K562 (cell line): Measurements from ENCODE around the gene ZFP30. TPM values are rescaled to one million over a fixed set of nuclear protein-coding genes. Genes with fewer than 3 reads are reported as not detected.

Experiments
- ATF6 ChIP-seq: sonication (generic); formaldehyde crosslinking; IDR thresholded peaks from 2 replicates; pipeline ENCODE4 v1.4.0; 2020; ENCODE audit warnings: mild to moderate bottlenecking, missing genetic modification reagents
- CEBPG ChIP-seq, 3 experiments: fragments of 200-800 bp in 1 of 3; sonication (Bioruptor generic) in 1 of 3; sonication (generic) in 1 of 3; formaldehyde crosslinking in 1 of 3; IDR thresholded peaks in 2 of 3; conservative IDR thresholded peaks in 1 of 3; 2 replicates each; pipeline versions ENCODE4 v1.6.1 to v1.8.0; 2016 to 2022; ENCODE audit warnings: missing compliant biosample characterization in 2 of 3, missing genetic modification characterization in 2 of 3, mild to moderate bottlenecking in 1 of 3, missing genetic modification reagents in 1 of 3
- DLX4 ChIP-seq: fragments of 250-450 bp; sonication (Bioruptor Pico); IDR thresholded peaks from 2 replicates; pipeline ENCODE4 v1.6.1; 2021; ENCODE audit warnings: mild to moderate bottlenecking
- EHMT2 ChIP-seq: fragments of 450-650 bp; IDR thresholded peaks from 2 replicates; pipeline ENCODE4 v1.6.1; 2018; ENCODE audit warnings: antibody characterized with exemption
- FOXA3 ChIP-seq, 2 experiments: fragments of 450-650 bp in 1 of 2; sonication (generic) in 1 of 2; formaldehyde crosslinking; IDR thresholded peaks in 1 of 2; conservative IDR thresholded peaks in 1 of 2; 2 replicates each; pipeline versions ENCODE4 v1.4.0 to v1.8.0; 2020 to 2022; ENCODE audit warnings: mild to moderate bottlenecking in 2 of 2, missing genetic modification reagents in 1 of 2
- LARP7 ChIP-seq: fragments of 450-650 bp; IDR thresholded peaks from 2 replicates; pipeline ENCODE4 v1.6.1; 2016
- MLLT1 ChIP-seq, 2 experiments: fragments of 450-650 bp; IDR thresholded peaks; 2 replicates each; pipeline ENCODE4 v1.6.1; 2016
- MNT ChIP-seq, 2 experiments: fragments of 450-650 bp; conservative IDR thresholded peaks; 2 replicates each; pipeline ENCODE4 v1.6.1; 2017; ENCODE audit warnings: mild to moderate bottlenecking in 2 of 2, moderate library complexity in 2 of 2
- MXD1 ChIP-seq: fragments of 250-450 bp; sonication (Bioruptor Pico); IDR thresholded peaks from 2 replicates; pipeline ENCODE4 v1.8.0; 2021; ENCODE audit warnings: borderline replicate concordance, mild to moderate bottlenecking, moderate library complexity; ENCODE audit not compliant: poor library complexity, severe bottlenecking
- OTX1 ChIP-seq: fragments of 450-650 bp; formaldehyde crosslinking; IDR thresholded peaks from 2 replicates; pipeline ENCODE4 v1.4.0; 2022; ENCODE audit warnings: mild to moderate bottlenecking
- RUNX1 ChIP-seq: sonication (generic); IDR thresholded peaks from 2 replicates; pipeline ENCODE4 v1.6.1; 2016; ENCODE audit warnings: antibody characterized with exemption, low read depth
- TRIM28 ChIP-seq: fragments of 450-650 bp; IDR thresholded peaks from 2 replicates; pipeline ENCODE4 v1.6.1; 2017
- ZBTB49 ChIP-seq: sonication (generic); formaldehyde crosslinking; IDR thresholded peaks from 2 replicates; pipeline ENCODE4 v1.8.0; 2022; ENCODE audit warnings: missing genetic modification reagents, mild to moderate bottlenecking, borderline replicate concordance
- ZNF398 ChIP-seq: fragments of 250-450 bp; sonication (Bioruptor Pico); IDR thresholded peaks from 2 replicates; pipeline ENCODE4 v1.8.0; 2021; ENCODE audit warnings: moderate library complexity, mild to moderate bottlenecking, inconsistent platforms
- ZNF766 ChIP-seq: fragments of 200-800 bp; sonication (Bioruptor generic); conservative IDR thresholded peaks from 2 replicates; pipeline ENCODE4 v1.6.1; 2016; ENCODE audit warnings: missing genetic modification characterization, missing compliant biosample characterization
- polyA plus RNA-seq, 8 experiments: library from polyadenylated mRNA; depleted of rRNA in 4 of 8; stranded (reverse) in 5 of 8; unstranded in 3 of 8; fragments of >200 nt; fragmentation: Nextera tagmentation in 2 of 8; fragmentation: Illumina TruSeq in 1 of 8; extraction: Ambion mirVana in 2 of 8; extraction: Trizol in 1 of 8; gene quantifications; 2 replicates each; pipeline versions ENCODE4 v1.2.1 to v1.2.3, GENCODE V29; 2011 to 2014; ENCODE audit warnings: inconsistent platforms in 1 of 8, missing spikeins in 1 of 8
- total RNA-seq, 7 experiments: library from RNA; depleted of rRNA in 6 of 7; stranded (reverse); fragments of >200 nt in 6 of 7; fragmentation: Illumina TruSeq in 2 of 7; extraction: Trizol in 2 of 7; gene quantifications; 2 replicates each; pipeline versions ENCODE4 v1.2.1 to v1.2.3, GENCODE V29; 2011 to 2021; ENCODE audit warnings: low replicate concordance in 1 of 7

Gene ZFP30
- total and polyA plus RNA-seq, 9 of the 15 experiments (the other 6 are each of a cell fraction or from before 2014, with no cell fraction given), result 1.1 to 11.3 (median 4.9) TPM

- TF ChIP-seq CEBPG (CRISPR knock-in tag; IDR thresholded peaks at IDR 0.05), result no peak
- TF ChIP-seq CEBPG (tag; conservative IDR thresholded peaks at IDR 0.05 in 1 of 2, IDR thresholded peaks at IDR 0.05 in 1 of 2), result peak; percentile 87 to 98
- no peak for TF ChIP-seq OTX1
- no peak for TF ChIP-seq RUNX1
- TF ChIP-seq ATF6, result no peak
- TF ChIP-seq MLLT1 (IDR thresholded peaks at IDR 0.05), result no peak
- TF ChIP-seq DLX4, result no peak
- peak in 1 of 2 experiments; percentile 48; a peak in 1 of 4 replicates for TF ChIP-seq MNT (conservative IDR thresholded peaks at IDR 0.05)
- no peak for TF ChIP-seq EHMT2
- TF ChIP-seq ZBTB49 (CRISPR knock-in tag), result no peak
- TF ChIP-seq FOXA3 (CRISPR knock-in tag; conservative IDR thresholded peaks at IDR 0.05 in 1 of 2, IDR thresholded peaks at IDR 0.05 in 1 of 2), result no peak
- no peak for TF ChIP-seq TRIM28
- TF ChIP-seq ZNF766, result no peak
- no peak for TF ChIP-seq LARP7
- no peak for TF ChIP-seq ZNF398 (CRISPR knock-in tag)
- TF ChIP-seq MXD1 (CRISPR knock-in tag), result no peak
These were observed 60.8 kb downstream of the ZFP30 start, which contains the start of the genes ZNF540 and ZNF571 (continued) for GRCh38 chr19:37594304-37594981.
